ENCODE results near the gene MCF2L2.

Gene MCF2L2

GRCh38 chr3:183217548-183218332 is 210.7 kb downstream of the MCF2L2 start:
- no peak overlapping the region for H3K27ac ChIP-seq
- TF ChIP-seq CTCF (conservative IDR thresholded peaks at IDR 0.05) = no peak

GRCh38 chr3:183215591-183216202 is 212.7 kb downstream of the MCF2L2 start:
- TF ChIP-seq CTCF (conservative IDR thresholded peaks at IDR 0.05) = no peak
- H3K27ac ChIP-seq = no peak overlapping the region

GRCh38 chr3:183214277-183214612 is 214.2 kb downstream of the MCF2L2 start:
- no peak for TF ChIP-seq CTCF (conservative IDR thresholded peaks at IDR 0.05)

GRCh38 chr3:183213415-183214276 is 214.8 kb downstream of the MCF2L2 start:
- H3K27ac ChIP-seq = 0 out of 2 replicates have a peak overlapping the region, but pooled peaks have one; percentile 10
- no peak for TF ChIP-seq CTCF (conservative IDR thresholded peaks at IDR 0.05)

More at GRCh38 chr3:183214277-183214612, 214.2 kb downstream of the MCF2L2 start:
- 0 out of 2 replicates have a peak overlapping the region, but pooled peaks have one; percentile 10 for H3K27ac ChIP-seq

- H3K27ac ChIP-seq = no peak overlapping the region
- TF ChIP-seq CTCF (conservative IDR thresholded peaks at IDR 0.05) = no peak
Observed at GRCh38 chr3:183212565-183212964, 215.9 kb downstream of the MCF2L2 start.

- TF ChIP-seq CTCF (conservative IDR thresholded peaks at IDR 0.05) = no peak
- no peak overlapping the region for H3K27ac ChIP-seq
Observed at GRCh38 chr3:183212096-183212495, 216.3 kb downstream of the MCF2L2 start.

GRCh38 chr3:183211352-183211751 is 217.1 kb downstream of the MCF2L2 start:
- no peak overlapping the region for H3K27ac ChIP-seq
- TF ChIP-seq CTCF (conservative IDR thresholded peaks at IDR 0.05) = no peak

All from VCaP (cell line).